Activated T-helper 1 cell treated with anti-CD3 and anti-CD28 coated beads, Interleukin-2, amount 50 U/mL, for 16 hours (primary cell): ENCODE data around the gene MOB3A.
"Not testable (repeated sequence)": the region's sequence is repeated elsewhere in the genome, so short reads cannot be mapped to it uniquely, and the experiment has no call there.

Experiments used
- DNase-seq, 2 donors: peaks; one replicate each; pipeline ENCODE4 v3.0.0-alpha.2; 2020; ENCODE audit warnings: low read depth in 1 of 2, low spot score in 1 of 2

Gene MOB3A

GRCh38 chr19:2034729-2035589 is 61.2 kb downstream of the MOB3A start:
- DNase-seq = peak in 1 of 2 donors; percentile 50

DNA sequence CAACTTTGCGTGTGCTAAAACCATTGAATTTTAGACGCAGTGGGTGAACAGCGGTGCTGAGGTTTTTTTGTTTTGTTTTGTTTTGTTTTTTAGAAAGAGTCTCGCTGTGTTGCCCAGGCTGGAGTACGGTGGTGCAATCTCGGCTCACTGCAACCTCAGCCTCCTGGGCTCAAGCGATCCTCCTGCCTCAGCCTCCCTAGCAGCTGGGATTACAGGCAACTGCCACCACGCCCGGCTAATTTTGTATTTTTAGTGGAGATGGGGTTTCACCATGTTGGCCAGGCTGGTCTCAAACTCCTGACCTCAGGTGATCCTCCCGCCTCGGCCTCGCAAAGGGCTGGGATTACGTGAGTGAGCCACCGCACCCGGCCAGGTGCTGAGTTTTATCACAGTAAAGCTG is 61.9 kb downstream of the MOB3A start:
- not testable (repeated sequence) for DNase-seq

DNA sequence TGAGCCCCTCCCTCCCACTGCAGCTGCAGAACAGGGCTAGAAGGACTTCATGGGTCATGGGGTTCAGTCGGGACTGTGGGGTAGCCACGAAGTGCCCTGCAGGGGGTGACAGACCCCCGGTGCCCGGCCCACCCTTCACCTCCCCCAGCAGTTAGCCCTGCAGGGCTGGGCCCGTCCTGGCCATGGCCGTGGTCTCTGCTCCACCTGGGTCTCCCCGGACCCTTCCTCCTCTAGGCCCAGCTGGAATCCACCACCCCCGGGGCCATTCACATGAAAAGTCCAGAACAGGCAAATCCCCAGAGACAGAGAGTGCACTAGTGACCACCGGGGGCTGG is 62.3 kb downstream of the MOB3A start:
- no peak for DNase-seq

DNA sequence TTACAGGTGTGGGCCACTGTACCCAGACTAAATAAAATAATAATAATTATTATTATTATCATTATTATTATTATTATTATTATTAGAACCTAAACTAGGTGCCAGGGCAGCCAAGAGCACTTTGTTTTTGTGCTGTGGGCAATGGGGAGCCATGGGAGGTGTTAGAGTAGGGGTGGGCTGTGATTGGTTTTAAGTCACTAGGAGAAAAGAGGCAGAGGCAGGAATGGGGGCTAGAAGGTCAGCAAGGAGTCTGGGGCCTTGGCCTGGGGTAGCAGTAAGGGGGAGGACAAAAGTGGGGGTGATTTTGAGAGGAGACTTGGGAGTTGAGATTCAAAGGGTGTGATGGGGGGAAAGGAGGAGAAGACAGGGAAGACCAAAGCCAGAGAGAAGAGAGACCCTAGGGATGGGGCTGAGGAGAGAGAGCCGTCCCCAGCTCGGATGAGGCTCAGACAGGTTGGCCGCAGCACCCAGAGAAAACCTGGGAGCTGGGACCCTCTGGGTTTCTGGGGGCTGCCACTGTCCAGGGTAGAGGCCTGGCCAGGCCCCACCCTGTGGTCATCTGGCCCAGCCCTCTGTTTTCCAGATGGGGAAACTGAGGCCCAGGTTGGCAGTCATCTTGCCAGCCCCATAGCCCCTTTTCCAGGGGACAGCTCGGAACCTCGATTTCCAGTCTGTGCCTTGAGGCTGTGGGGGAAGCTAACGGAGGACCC is 62.9 kb downstream of the MOB3A start:
- DNase-seq = no peak

DNA sequence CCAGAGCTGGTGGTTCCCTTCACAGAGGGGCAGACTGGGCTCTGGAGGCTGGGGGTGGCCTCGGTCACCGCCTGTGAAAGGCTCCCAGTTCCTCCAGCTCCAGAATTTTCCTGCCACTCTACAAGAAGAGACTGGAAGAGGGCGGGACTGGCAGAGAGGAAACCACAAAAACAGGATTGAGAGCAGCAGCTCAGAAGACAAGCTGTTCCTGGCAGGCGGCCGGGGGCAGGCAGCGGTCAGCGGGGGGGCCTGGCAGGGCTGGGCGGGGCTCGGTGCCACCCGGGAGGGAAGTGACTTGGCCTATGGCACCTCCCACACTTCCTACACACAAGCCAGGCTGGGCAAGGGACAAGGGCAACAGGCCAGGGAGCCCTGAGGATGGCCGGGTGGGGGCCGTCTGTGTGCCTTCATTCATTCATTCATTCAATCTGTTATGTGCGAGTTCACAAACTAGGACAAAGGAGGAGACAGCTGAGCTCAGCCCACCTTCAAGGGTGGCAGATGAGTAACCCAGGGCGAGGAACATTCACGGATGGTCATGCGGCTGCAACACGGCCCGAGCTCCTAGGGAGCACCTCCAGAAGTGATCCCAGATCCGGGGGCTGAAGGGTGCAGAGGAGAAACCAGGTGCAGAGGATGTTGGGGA is 63.7 kb downstream of the MOB3A start:
- DNase-seq = no peak

- no peak for DNase-seq
These were observed 68.8 kb downstream of the MOB3A start for GRCh38 chr19:2027361-2027760.

- no peak for DNase-seq
These were observed 69.4 kb downstream of the MOB3A start for GRCh38 chr19:2026770-2027169.

DNA sequence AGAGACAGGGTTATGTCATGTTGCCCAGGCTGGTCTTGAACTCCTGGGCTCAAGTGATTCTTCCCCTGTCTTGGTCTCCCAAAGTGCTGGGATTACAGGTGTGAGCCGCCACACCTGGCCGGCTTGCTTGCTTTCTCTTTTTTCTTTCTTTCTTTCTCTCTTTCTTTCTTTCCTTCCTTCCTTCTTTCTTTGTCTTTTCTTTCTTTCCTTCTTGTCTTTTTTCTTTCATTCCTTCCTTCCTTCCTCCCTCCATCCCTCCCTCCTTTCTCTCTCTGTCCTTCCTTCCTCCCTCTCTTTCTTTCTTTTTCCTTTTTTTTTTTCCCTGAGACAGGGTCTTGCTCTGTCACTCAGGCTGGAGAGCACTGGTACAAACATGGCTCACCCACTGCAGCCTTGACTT is 73.8 kb downstream of the MOB3A start:
- DNase-seq = no peak

DNA sequence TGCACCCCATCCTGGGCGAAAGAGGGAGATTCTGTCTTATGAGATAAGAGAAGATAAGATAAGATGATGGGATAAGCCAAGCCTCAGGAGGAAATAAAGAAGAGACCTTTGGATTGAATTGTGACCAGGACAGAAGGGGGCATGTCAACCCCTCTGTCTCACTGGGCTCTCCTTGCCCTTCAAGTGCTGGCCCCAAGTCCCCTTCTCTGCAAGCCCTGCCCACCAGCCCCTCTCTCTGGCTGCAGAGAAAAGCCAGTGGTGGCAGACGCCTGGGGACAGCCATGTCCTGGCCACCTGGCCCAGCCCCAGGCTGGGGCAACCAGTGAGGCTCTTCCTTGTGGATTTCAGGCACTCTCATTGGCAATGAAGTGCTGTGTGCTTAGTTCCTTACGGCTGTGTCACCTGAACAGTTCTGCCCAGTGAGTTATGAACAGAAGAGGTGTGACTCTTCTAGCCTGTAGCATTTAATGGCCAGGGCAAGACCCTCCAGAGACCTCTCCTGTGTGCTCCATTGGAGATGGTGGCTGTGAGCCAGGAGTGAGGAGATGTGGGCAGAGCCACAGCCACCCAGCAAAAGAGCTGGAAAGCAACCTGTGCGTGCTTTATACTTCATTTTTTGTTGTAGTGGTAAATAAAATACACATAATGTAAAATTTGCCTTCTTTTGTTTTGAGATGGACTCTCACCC is 74.5 kb downstream of the MOB3A start:
- no peak for DNase-seq
